PC-9 (cell line): ENCODE results near the gene ABHD3. TPM values are rescaled to one million over a fixed set of nuclear protein-coding genes. Genes with fewer than 3 reads are reported as not detected.
"Not testable (repeated sequence)": the region's sequence is repeated elsewhere in the genome, so short reads cannot be mapped to it uniquely, and the experiment has no call there.

Experiments
- BruUV-seq: library from RNA; stranded (reverse); fragments of 400-500 nt; replicated peaks from 2 replicates; lab custom pipeline; 2021; lab: Mats Ljungman, UMichigan
- CTCF ChIA-PET: fragments of 300-600 bp; sonication (Branson Sonifier 250); formaldehyde crosslinking; loops from one replicate; lab custom pipeline; 2022; ENCODE audit warnings: antibody characterized with exemption; lab: Charles Lee
- POLR2A ChIA-PET: fragments of 300-600 bp; sonication (Branson Sonifier 250); formaldehyde crosslinking; loops from one replicate; lab custom pipeline; 2022; ENCODE audit warnings: antibody characterized with exemption; ENCODE audit not compliant: unreplicated experiment; lab: Charles Lee
- DNase-seq, 2 experiments: peaks; one replicate each; pipeline versions ENCODE4 v3.0.0 to v3.0.0-alpha.2; 2015 to 2022; ENCODE audit warnings: mixed read lengths in 1 of 2
- H2AFZ ChIP-seq: fragments of 200-600 bp; sonication (generic); 2 replicates; pipeline ENCODE4 v1.8.1; 2017; ENCODE audit warnings: antibody characterized with exemption
- H3F3A ChIP-seq: fragments of 200-600 bp; sonication (generic); 2 replicates; pipeline ENCODE4 v1.8.1; 2017; ENCODE audit warnings: antibody characterized with exemption, mild to moderate bottlenecking, low read depth; ENCODE audit not compliant: insufficient read depth
- H3K27ac ChIP-seq: fragments of 200-600 bp; sonication (generic); 2 replicates; pipeline ENCODE4 v1.6.1; 2016; ENCODE audit warnings: mixed run types
- H3K27me3 ChIP-seq: fragments of 200-600 bp; sonication (generic); 2 replicates; pipeline ENCODE4 v1.6.1; 2016; ENCODE audit warnings: low read depth, mixed run types; ENCODE audit not compliant: insufficient read depth
- H3K36me3 ChIP-seq: fragments of 200-600 bp; sonication (generic); 2 replicates; pipeline ENCODE4 v1.6.1; 2016; ENCODE audit warnings: low read depth, mixed run types
- H3K4me1 ChIP-seq: fragments of 200-600 bp; sonication (generic); replicated peaks from 2 replicates; pipeline ENCODE4 v1.6.1; 2016; ENCODE audit warnings: mixed run types; ENCODE audit not compliant: insufficient read depth
- H3K4me2 ChIP-seq: fragments of 200-600 bp; sonication (generic); 2 replicates; pipeline ENCODE4 v1.6.1; 2017; ENCODE audit warnings: mixed run types
- H3K4me3 ChIP-seq: fragments of 200-600 bp; sonication (generic); 2 replicates; pipeline ENCODE4 v1.6.1; 2016; ENCODE audit warnings: mixed run types
- H3K79me2 ChIP-seq: fragments of 200-600 bp; sonication (generic); 2 replicates; pipeline ENCODE4 v1.6.1; 2017; ENCODE audit warnings: low read depth, mixed run types
- H3K9me2 ChIP-seq: fragments of 200-600 bp; sonication (generic); 2 replicates; pipeline ENCODE4 v1.8.1; 2017; ENCODE audit warnings: mild to moderate bottlenecking; ENCODE audit not compliant: insufficient read depth
- H3K9me3 ChIP-seq: fragments of 200-600 bp; sonication (generic); 2 replicates; pipeline ENCODE4 v1.8.1; 2016; ENCODE audit warnings: low read depth; ENCODE audit not compliant: insufficient read depth
- H4K20me1 ChIP-seq: fragments of 200-600 bp; sonication (generic); 2 replicates; pipeline ENCODE4 v1.8.1; 2017; ENCODE audit not compliant: insufficient read depth
- CTCF ChIP-seq: fragments of 200-600 bp; sonication (generic); conservative IDR thresholded peaks from 2 replicates; pipeline ENCODE4 v1.6.1; 2017; ENCODE audit warnings: mixed run types, antibody characterized with exemption, mild to moderate bottlenecking, moderate library complexity
- EZH2 ChIP-seq: fragments of 200-600 bp; sonication (generic); IDR thresholded peaks from 2 replicates; pipeline ENCODE4 v1.8.0; 2017; ENCODE audit warnings: antibody characterized with exemption, low read depth
- intact Hi-C: fragments of 100-400 bp; cut with micrococcal nuclease; formaldehyde crosslinking; loops from one replicate; pipeline ENCODE4 v1.10.0; 2022; ENCODE audit not compliant: unreplicated experiment
- total RNA-seq: library from RNA; stranded (reverse); gene quantifications from 2 replicates; pipeline ENCODE4 v1.2.3, GENCODE V29; 2021

The ABHD3 gene
- total RNA-seq, 1 experiment from 2014 or later, result 33.7 TPM

- Histone ChIP-seq H3K27me3 (no peaks in the 10 kb centered on the region), H3K4me1 (no peaks in the 10 kb centered on the region), H3F3A (no peaks in the 10 kb centered on the region), H3K9me3 (no peaks in the 10 kb centered on the region), H3K79me2 (no peaks in the 10 kb centered on the region), H3K4me3 (no peak overlapping the region), H3K27ac (no peak overlapping the region), H3K36me3 (no peaks in the 10 kb centered on the region), H2AFZ (no peak overlapping the region), H4K20me1 (no peaks in the 10 kb centered on the region), H3K9me2 (no peaks in the 10 kb centered on the region), H3K4me2 (no peak overlapping the region)
- DNase-seq, result no peak
- TF ChIP-seq CTCF (no peak), EZH2 (no peak)
- POLR2A ChIA-PET, result no interaction called here
- CTCF ChIA-PET, result no interaction called here
- BruUV-seq, result no TSS peak
- intact Hi-C loops, result no loop called here
Observed at GRCh38 chr18:21725201-21725600, 20.6 kb upstream of the ABHD3 start.

- no peak overlapping the region for H2AFZ ChIP-seq
- ChIA-PET POLR2A (no interaction called here), CTCF (no interaction called here)
- TF ChIP-seq EZH2 (no peak), CTCF (no peak)
- no peaks in the 10 kb centered on the region for H4K20me1 ChIP-seq
- no peaks in the 10 kb centered on the region for H3K79me2 ChIP-seq
- H3K4me1 ChIP-seq, result no peaks in the 10 kb centered on the region
- no peaks in the 10 kb centered on the region for H3K9me2 ChIP-seq
- H3K27me3 ChIP-seq, result no peaks in the 10 kb centered on the region
- DNase-seq, result no peak
- H3K4me3 ChIP-seq, result no peak overlapping the region
- H3K27ac ChIP-seq, result no peak overlapping the region
- BruUV-seq, result no TSS peak
- H3F3A ChIP-seq, result no peaks in the 10 kb centered on the region
- no peak overlapping the region for H3K4me2 ChIP-seq
- intact Hi-C loops, result no loop called here
- no peaks in the 10 kb centered on the region for H3K36me3 ChIP-seq
- H3K9me3 ChIP-seq, result no peaks in the 10 kb centered on the region
Observed at GRCh38 chr18:21722687-21723086, 18.1 kb upstream of the ABHD3 start.

- POLR2A ChIA-PET, result no interaction called here
- Histone ChIP-seq H3K4me2 (no peak overlapping the region), H3K9me2 (no peaks in the 10 kb centered on the region), H3K27ac (no peak overlapping the region), H3F3A (no peaks in the 10 kb centered on the region), H3K9me3 (no peaks in the 10 kb centered on the region), H4K20me1 (no peaks in the 10 kb centered on the region), H2AFZ (no peak overlapping the region), H3K4me3 (no peak overlapping the region), H3K36me3 (no peaks in the 10 kb centered on the region), H3K27me3 (no peaks in the 10 kb centered on the region), H3K79me2 (no peaks in the 10 kb centered on the region), H3K4me1 (no peaks in the 10 kb centered on the region)
- CTCF ChIA-PET, result no interaction called here
- TF ChIP-seq EZH2 (no peak), CTCF (no peak)
- intact Hi-C loops, result no loop called here
- DNase-seq, result no peak
- BruUV-seq, result no TSS peak
Observed at GRCh38 chr18:21714474-21714873, 9.9 kb upstream of the ABHD3 start.

- H3K9me3 ChIP-seq, CTCF ChIA-PET, BruUV-seq, DNase-seq, POLR2A ChIA-PET, H3K4me2 ChIP-seq, H3K27ac ChIP-seq, H3K36me3 ChIP-seq, intact Hi-C loops, H3K27me3 ChIP-seq, H3K9me2 ChIP-seq, H3F3A ChIP-seq, H2AFZ ChIP-seq, H3K4me3 ChIP-seq, H4K20me1 ChIP-seq: not testable (repeated sequence)
- Histone ChIP-seq H3K79me2 (peaks cover 17% of the 10 kb centered on the region), H3K4me1 (peaks cover 16% of the 10 kb centered on the region)
Observed at GRCh38 chr18:21707130-21707529, 2.6 kb upstream of the ABHD3 start.
